ENCODE data around the gene MAN2B2.

MAN2B2 gene

DNA sequence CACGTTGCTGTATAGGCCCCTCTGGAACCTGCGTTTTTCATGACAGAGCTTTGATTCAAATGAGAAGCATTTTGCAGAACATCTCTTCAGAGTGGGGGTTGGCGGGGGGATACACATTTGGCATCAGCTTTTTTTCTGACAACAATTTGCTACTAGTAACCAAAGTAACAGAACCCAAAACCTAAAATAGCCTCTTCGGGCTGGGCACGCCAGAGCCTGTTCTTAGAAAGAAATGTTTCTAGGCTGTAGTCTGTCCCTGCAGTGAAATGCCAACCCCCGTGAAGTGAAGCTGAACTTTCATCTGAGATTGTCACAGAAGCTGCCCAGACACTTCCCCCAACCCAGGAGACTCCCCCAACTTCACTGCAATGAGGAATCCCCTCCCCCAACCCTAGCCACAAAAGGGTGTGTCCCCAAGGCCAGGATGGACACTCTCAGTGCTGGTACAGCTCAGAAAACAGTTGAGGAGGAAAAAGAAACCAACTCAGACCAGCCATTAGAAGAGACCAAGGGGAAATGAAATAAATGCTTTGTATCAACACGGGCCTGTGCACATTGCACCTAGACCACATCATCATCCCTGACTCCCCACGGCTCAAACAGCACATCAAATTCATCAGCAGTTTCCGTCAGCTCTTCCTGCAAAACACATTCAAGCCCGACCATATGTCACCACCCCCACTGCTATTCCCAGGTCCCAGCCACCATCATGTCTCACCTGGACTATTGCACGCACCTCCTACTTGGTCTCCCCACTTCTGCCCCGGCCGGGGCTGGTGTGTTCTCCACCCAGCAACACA, 8.4 kb upstream of the MAN2B2 start:
- Mint-ChIP-seq H3K9me3 (peaks cover 6% of the 10 kb centered on the region), H3K27ac (no peak overlapping the region), H3K4me1 (ENCODE audit: low read depth) (peaks cover 6% of the 10 kb centered on the region), H3K36me3 (ENCODE audit: low read depth) (no peaks in the 10 kb centered on the region), H3K27me3 (peaks cover 70% of the 10 kb centered on the region), H3K4me3 (no peak overlapping the region)
- intact Hi-C loops (cut with micrococcal nuclease), result no loop called here

- H3K36me3 Mint-ChIP-seq (ENCODE audit: low read depth), result no peaks in the 10 kb centered on the region
- H3K4me3 Mint-ChIP-seq, result no peak overlapping the region
- H3K27me3 Mint-ChIP-seq, result peaks cover 67% of the 10 kb centered on the region
- peaks cover 6% of the 10 kb centered on the region for H3K4me1 Mint-ChIP-seq (ENCODE audit: low read depth)
- no peak overlapping the region for H3K27ac Mint-ChIP-seq
- intact Hi-C loops (cut with micrococcal nuclease), result no loop called here
- peaks cover 9% of the 10 kb centered on the region for H3K9me3 Mint-ChIP-seq
Measured at GRCh38 chr4:6567218-6567617, 7.8 kb upstream of the MAN2B2 start.

GRCh38 chr4:6568148-6568547, 6.8 kb upstream of the MAN2B2 start:
- H3K4me3 Mint-ChIP-seq, result no peak overlapping the region
- peaks cover 6% of the 10 kb centered on the region for H3K4me1 Mint-ChIP-seq (ENCODE audit: low read depth)
- H3K9me3 Mint-ChIP-seq, result peaks cover 9% of the 10 kb centered on the region
- H3K36me3 Mint-ChIP-seq (ENCODE audit: low read depth), result no peaks in the 10 kb centered on the region
- H3K27ac Mint-ChIP-seq, result no peak overlapping the region
- intact Hi-C loops (cut with micrococcal nuclease), result no loop called here
- H3K27me3 Mint-ChIP-seq, result peaks cover 61% of the 10 kb centered on the region

DNA sequence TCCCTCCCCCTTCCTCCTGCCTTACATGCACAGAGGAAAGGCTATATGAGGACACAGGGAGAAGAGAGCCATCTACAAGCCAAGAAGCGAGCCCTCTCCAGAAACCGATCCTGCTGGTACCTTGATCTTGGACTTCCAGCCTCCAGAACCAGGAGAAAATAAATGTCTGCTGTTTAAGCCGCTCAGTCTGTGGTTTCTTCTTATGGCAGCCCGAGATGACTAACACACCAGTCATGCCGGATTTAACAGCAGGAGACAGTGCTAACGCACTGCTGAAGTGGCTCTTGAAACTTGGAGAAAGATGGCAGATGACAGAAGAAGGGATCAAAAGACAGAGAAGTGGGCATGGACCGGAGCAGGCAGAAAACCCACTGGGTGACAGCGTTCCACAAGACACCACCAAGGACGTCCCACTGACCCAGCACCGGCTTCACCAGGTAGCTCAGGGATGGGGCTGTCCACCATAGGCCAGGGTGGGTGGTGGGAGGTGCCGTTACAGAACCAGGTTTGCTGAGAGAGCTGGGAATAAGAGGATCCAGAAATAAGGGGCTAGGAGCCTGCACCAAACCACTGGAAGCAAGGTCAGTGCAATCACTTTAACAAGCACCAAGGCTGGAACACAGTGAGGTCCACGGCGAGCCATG, 6.2 kb upstream of the MAN2B2 start:
- Mint-ChIP-seq H3K27ac (no peak overlapping the region), H3K4me1 (ENCODE audit: low read depth) (peaks cover 6% of the 10 kb centered on the region), H3K36me3 (ENCODE audit: low read depth) (no peaks in the 10 kb centered on the region), H3K27me3 (peaks cover 63% of the 10 kb centered on the region), H3K4me3 (no peak overlapping the region), H3K9me3 (peaks cover 9% of the 10 kb centered on the region)
- intact Hi-C loops (cut with micrococcal nuclease), result no loop called here

DNA sequence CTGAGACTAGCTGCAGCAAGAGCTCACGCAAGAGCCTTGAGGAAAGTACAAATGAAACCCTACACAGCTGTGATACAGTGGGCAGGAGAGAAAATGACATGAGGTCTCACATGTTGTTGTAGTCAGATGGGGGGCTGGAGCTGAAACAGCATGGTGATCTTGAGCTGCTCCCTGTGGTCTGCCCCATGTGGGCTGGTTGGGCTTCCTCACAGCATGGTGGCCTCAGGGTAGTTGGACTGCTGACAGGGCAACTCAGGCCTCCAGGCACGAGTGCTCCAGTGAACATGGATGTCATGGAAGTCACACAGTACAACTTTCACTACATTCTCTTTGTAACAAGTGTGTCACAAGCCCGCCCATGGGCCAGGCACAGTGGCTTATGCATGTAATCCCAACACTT, 3.4 kb upstream of the MAN2B2 start:
- Mint-ChIP-seq H3K9me3 (peaks cover 9% of the 10 kb centered on the region), H3K36me3 (ENCODE audit: low read depth) (peaks cover under 1% of the 10 kb centered on the region), H3K27me3 (peaks cover 44% of the 10 kb centered on the region), H3K4me1 (ENCODE audit: low read depth) (peaks cover 11% of the 10 kb centered on the region), H3K4me3 (no peak overlapping the region), H3K27ac (no peak overlapping the region)
- intact Hi-C loops (cut with micrococcal nuclease), result no loop called here

GRCh38 chr4:6573551-6573950, 1.4 kb upstream of the MAN2B2 start:
- peaks cover 9% of the 10 kb centered on the region for H3K9me3 Mint-ChIP-seq
- H3K4me3 Mint-ChIP-seq, result no peak overlapping the region
- H3K27me3 Mint-ChIP-seq, result peaks cover 29% of the 10 kb centered on the region
- intact Hi-C loops (cut with micrococcal nuclease), result no loop called here
- H3K36me3 Mint-ChIP-seq (ENCODE audit: low read depth), result peaks cover 19% of the 10 kb centered on the region
- H3K27ac Mint-ChIP-seq, result no peak overlapping the region
- H3K4me1 Mint-ChIP-seq (ENCODE audit: low read depth), result peaks cover 11% of the 10 kb centered on the region

DNA sequence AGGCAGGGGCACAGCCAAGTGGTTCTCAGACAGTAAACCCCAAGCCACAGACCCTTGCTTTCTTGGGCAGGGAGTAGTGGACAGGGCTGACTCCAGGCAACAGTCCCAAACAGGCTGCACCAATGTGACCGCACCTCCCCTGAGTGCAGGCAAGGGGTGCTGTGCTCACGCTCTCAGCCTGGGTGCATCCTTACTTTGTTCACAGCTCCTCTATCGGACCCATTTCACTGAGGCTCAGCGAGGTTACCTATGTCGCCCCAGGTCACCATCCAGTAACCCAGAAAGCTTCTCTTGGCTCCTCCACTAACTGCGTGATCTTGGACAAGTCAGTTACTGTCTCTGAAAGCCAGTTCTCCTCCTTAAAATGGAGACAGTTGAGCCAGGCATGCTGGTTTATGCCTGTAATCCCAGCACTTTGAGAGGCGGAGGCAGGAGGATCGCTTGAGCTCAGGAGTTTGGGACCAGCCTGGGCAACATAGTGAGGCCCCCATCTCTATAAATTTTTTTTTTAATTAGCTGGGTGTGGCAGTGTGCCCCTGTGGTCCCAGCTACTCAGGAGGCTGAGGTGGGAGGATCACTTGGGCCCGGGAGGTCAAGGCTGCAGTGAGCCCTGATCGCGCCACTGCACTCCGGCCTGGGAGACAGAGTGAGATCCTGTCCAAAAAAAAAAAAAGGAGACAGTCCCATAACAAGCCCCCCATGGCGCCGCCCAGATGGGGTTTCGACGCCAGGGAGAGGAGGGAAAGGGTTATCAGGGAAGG, 823 bp upstream of the MAN2B2 start:
- H3K4me1 Mint-ChIP-seq (ENCODE audit: low read depth), result peaks cover 11% of the 10 kb centered on the region
- peak overlapping the region; percentile 85 for H3K4me3 Mint-ChIP-seq
- peaks cover 24% of the 10 kb centered on the region for H3K27me3 Mint-ChIP-seq
- H3K36me3 Mint-ChIP-seq (ENCODE audit: low read depth), result peaks cover 26% of the 10 kb centered on the region
- H3K9me3 Mint-ChIP-seq, result peaks cover 9% of the 10 kb centered on the region
- peak overlapping the region; percentile 80 for H3K27ac Mint-ChIP-seq
- intact Hi-C loops (cut with micrococcal nuclease), result no loop called here

- H3K4me3 Mint-ChIP-seq, result peak overlapping the region; percentile 85
- H3K9me3 Mint-ChIP-seq, result peaks cover 9% of the 10 kb centered on the region
Measured at GRCh38 chr4:6575503-6576240, 683 bp downstream of the MAN2B2 start.

GRCh38 chr4:6576512-6576911, 1.5 kb downstream of the MAN2B2 start:
- peaks cover 4% of the 10 kb centered on the region for H3K9me3 Mint-ChIP-seq
- no peak overlapping the region for H3K4me3 Mint-ChIP-seq
- intact Hi-C loops (cut with micrococcal nuclease), result no loop called here
- H3K36me3 Mint-ChIP-seq (ENCODE audit: low read depth), result peaks cover 49% of the 10 kb centered on the region
- peaks cover 16% of the 10 kb centered on the region for H3K27me3 Mint-ChIP-seq
- peaks cover 11% of the 10 kb centered on the region for H3K4me1 Mint-ChIP-seq (ENCODE audit: low read depth)
- no peak overlapping the region for H3K27ac Mint-ChIP-seq

More at GRCh38 chr4:6575503-6576240, 683 bp downstream of the MAN2B2 start:
- H3K27ac Mint-ChIP-seq, result peak overlapping the region; percentile 80
- H3K4me1 Mint-ChIP-seq (ENCODE audit: low read depth), result peaks cover 11% of the 10 kb centered on the region
- H3K36me3 Mint-ChIP-seq (ENCODE audit: low read depth), result peaks cover 41% of the 10 kb centered on the region
- H3K27me3 Mint-ChIP-seq, result peaks cover 21% of the 10 kb centered on the region
- intact Hi-C loops (cut with micrococcal nuclease), result no loop called here

- H3K9me3 Mint-ChIP-seq, result peaks cover 4% of the 10 kb centered on the region
- H3K27me3 Mint-ChIP-seq, result peaks cover 12% of the 10 kb centered on the region
- peaks cover 53% of the 10 kb centered on the region for H3K36me3 Mint-ChIP-seq (ENCODE audit: low read depth)
- H3K27ac Mint-ChIP-seq, result no peak overlapping the region
- H3K4me1 Mint-ChIP-seq (ENCODE audit: low read depth), result peaks cover 11% of the 10 kb centered on the region
- intact Hi-C loops (cut with micrococcal nuclease), result no loop called here
- H3K4me3 Mint-ChIP-seq, result no peak overlapping the region
Measured at GRCh38 chr4:6576932-6577331, 1.9 kb downstream of the MAN2B2 start.

DNA sequence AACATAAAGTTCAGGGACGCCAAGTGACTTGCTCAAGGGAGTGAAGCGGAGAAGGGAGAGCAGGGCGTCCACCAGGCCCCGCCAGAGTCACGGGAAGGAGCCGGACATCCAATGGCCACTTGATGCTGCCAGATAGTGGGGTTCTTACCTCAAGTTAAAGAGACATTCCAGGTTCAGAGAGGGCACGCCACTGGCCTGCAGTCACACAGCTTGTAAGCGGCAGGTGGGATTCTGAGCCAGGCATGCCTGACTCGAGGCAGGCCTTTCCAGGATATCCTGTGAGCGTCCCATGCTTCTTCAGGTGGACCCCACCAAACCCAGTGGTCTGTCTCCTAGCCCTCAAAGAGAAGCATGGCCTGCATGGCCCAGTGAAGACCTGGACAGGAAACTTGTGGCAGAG, 2.4 kb downstream of the MAN2B2 start:
- no peak overlapping the region for H3K27ac Mint-ChIP-seq
- intact Hi-C loops (cut with micrococcal nuclease), result no loop called here
- H3K4me1 Mint-ChIP-seq (ENCODE audit: low read depth), result peaks cover 11% of the 10 kb centered on the region
- peaks cover 12% of the 10 kb centered on the region for H3K27me3 Mint-ChIP-seq
- H3K9me3 Mint-ChIP-seq, result peaks cover 9% of the 10 kb centered on the region
- peaks cover 58% of the 10 kb centered on the region for H3K36me3 Mint-ChIP-seq (ENCODE audit: low read depth)
- H3K4me3 Mint-ChIP-seq, result no peak overlapping the region

GRCh38 chr4:6578221-6578620, 3.2 kb downstream of the MAN2B2 start:
- Mint-ChIP-seq H3K4me1 (ENCODE audit: low read depth) (peaks cover 11% of the 10 kb centered on the region), H3K27me3 (peaks cover 9% of the 10 kb centered on the region), H3K9me3 (peaks cover 17% of the 10 kb centered on the region), H3K36me3 (ENCODE audit: low read depth) (peaks cover 66% of the 10 kb centered on the region), H3K27ac (no peak overlapping the region), H3K4me3 (no peak overlapping the region)
- intact Hi-C loops (cut with micrococcal nuclease), result no loop called here

DNA sequence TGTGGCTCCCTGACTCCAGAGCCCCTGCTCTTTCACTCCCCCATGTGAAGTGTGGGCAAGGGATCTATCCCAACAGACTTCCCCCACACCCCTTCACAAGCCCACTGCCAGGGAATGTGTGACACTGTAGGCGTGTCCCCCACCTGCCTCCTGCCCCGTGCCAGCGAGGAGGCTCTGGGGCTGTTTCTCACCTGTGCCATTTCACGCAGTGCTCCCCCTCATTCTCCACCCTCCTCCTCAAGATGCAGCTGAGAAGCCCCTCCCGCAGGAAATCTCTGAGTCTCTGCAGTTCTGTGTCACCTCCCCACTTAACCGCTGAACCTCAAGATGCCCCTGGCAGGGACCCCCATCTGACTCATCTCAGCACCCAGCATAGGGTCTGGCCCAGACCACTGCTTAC, 5.4 kb downstream of the MAN2B2 start:
- Mint-ChIP-seq H3K9me3 (peaks cover 20% of the 10 kb centered on the region), H3K27ac (no peak overlapping the region), H3K36me3 (ENCODE audit: low read depth) (peaks cover 87% of the 10 kb centered on the region), H3K4me3 (no peak overlapping the region), H3K4me1 (ENCODE audit: low read depth) (peaks cover 5% of the 10 kb centered on the region), H3K27me3 (no peaks in the 10 kb centered on the region)
- intact Hi-C loops (cut with micrococcal nuclease), result no loop called here

Data from dendritic cell treated with granulocyte-macrophage colony-stimulating factor and Interleukin-4, amounts not matched to agents 40 ng/mL and 50 ng/mL, for 4 days (primary cell).